ENCODE measurements around the gene GIGYF2. TPM values are rescaled to one million over a fixed set of nuclear protein-coding genes. Genes with fewer than 3 reads are reported as not detected.

GIGYF2 gene
- polyA plus RNA-seq, 1 donor (not counting 4 experiments of a cell fraction or from before 2014, with no cell fraction given), result 35.5 TPM

DNA sequence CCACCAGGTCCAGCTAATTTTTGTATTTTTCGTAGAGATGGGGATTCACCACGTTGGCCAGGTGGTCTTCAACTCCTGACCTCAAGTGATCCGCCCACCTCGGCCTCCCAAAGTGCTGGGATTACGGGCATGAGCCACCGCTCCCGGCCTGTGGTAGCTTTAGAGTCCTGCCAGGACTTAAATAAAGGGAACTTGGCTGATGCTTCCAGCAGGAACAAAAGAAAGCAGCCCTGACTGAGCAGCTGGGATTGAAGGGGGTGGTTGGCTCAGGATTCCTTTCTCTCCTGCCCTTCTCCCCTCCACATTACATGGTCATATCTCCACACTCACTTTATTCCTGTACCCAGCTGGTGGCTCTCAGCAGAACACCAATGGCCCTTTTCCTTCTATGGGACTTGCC, 43.7 kb upstream of the GIGYF2 start:
- H3K27ac ChIP-seq (ENCODE audit: control insufficient read depth, insufficient read depth, low read length), result no peak overlapping the region
- H3K9ac ChIP-seq (ENCODE audit: control insufficient read depth, extremely low read depth, insufficient read depth, low read length), result no peak overlapping the region
- FAIRE-seq (no peak), DNase-seq (ENCODE audit: low read depth, low spot score) (no peak)
- H2AFZ ChIP-seq (ENCODE audit: control insufficient read depth, low read length), result no peak overlapping the region
- no peaks in the 10 kb centered on the region for H3K27me3 ChIP-seq (ENCODE audit: control insufficient read depth, extremely low read depth, insufficient read depth, low read length)
- no peaks in the 10 kb centered on the region for H3K79me2 ChIP-seq (ENCODE audit: control insufficient read depth, insufficient read depth, low read length)
- no peaks in the 10 kb centered on the region for H3K36me3 ChIP-seq (ENCODE audit: control insufficient read depth in 2 of 2, extremely low read depth in 1 of 2, insufficient read depth in 2 of 2, low read length in 2 of 2)
- H3K4me3 ChIP-seq (ENCODE audit: control insufficient read depth in 2 of 3, extremely low read depth in 1 of 3, insufficient read depth in 2 of 3, low read depth in 1 of 3, low read length in 3 of 3), result no peak overlapping the region
- no peak for TF ChIP-seq EZH2 (IDR thresholded peaks at IDR 0.05; ENCODE audit: low read length)
- TF ChIP-seq, protein P1, sequence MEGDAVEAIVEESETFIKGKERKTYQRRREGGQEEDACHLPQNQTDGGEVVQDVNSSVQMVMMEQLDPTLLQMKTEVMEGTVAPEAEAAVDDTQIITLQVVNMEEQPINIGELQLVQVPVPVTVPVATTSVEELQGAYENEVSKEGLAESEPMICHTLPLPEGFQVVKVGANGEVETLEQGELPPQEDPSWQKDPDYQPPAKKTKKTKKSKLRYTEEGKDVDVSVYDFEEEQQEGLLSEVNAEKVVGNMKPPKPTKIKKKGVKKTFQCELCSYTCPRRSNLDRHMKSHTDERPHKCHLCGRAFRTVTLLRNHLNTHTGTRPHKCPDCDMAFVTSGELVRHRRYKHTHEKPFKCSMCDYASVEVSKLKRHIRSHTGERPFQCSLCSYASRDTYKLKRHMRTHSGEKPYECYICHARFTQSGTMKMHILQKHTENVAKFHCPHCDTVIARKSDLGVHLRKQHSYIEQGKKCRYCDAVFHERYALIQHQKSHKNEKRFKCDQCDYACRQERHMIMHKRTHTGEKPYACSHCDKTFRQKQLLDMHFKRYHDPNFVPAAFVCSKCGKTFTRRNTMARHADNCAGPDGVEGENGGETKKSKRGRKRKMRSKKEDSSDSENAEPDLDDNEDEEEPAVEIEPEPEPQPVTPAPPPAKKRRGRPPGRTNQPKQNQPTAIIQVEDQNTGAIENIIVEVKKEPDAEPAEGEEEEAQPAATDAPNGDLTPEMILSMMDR (optimal IDR thresholded peaks at IDR 0.05 in 1 of 3, IDR thresholded peaks at IDR 0.05 in 1 of 3, conservative IDR thresholded peaks at IDR 0.05 in 1 of 3; ENCODE audit: extremely low read depth in 1 of 3, insufficient read depth in 2 of 3, low read length in 3 of 3), result no peak
- H3K9me1 ChIP-seq (ENCODE audit: control insufficient read depth, extremely low read depth, insufficient read depth, low read length), result no peaks in the 10 kb centered on the region
- H3K4me2 ChIP-seq (ENCODE audit: control insufficient read depth, extremely low read depth, insufficient read depth, low read depth, low read length), result no peak overlapping the region
- dilution Hi-C loops (cut with MboI; ENCODE audit: extremely low pct_ligation_motif_present, low sequenced_read_pairs), result no loop called here
- no peaks in the 10 kb centered on the region for H3K4me1 ChIP-seq (ENCODE audit: control insufficient read depth, extremely low read depth, insufficient read depth, low read length)
- H4K20me1 ChIP-seq (ENCODE audit: control insufficient read depth, extremely low read depth, insufficient read depth, low read length), result no peaks in the 10 kb centered on the region
- no peaks in the 10 kb centered on the region for H3K9me3 ChIP-seq (ENCODE audit: control insufficient read depth, low read depth, low read length)

DNA sequence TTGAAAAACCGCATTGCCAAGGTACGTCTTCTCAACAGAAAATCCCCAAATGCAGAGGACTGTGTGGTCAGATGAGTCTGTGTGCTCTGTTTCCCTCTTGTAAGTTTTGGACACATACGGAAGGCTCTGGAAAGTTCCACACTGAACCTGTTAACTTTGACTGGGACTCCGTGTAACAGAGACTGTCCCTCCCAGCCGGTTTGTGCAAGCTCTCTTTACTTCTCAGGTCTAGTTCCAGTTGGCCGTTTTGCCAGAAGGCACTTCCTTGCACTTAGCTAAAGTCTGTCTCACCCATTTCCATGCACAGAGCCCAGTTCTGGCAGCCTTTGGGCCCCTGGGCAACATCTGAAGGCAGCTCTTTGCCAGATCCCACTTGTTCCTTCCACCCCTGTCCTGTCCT, 41.7 kb upstream of the GIGYF2 start:
- H3K4me1 ChIP-seq (ENCODE audit: control insufficient read depth, extremely low read depth, insufficient read depth, low read length), result no peaks in the 10 kb centered on the region
- H4K20me1 ChIP-seq (ENCODE audit: control insufficient read depth, extremely low read depth, insufficient read depth, low read length), result no peaks in the 10 kb centered on the region
- no peaks in the 10 kb centered on the region for H3K9me1 ChIP-seq (ENCODE audit: control insufficient read depth, extremely low read depth, insufficient read depth, low read length)
- no peaks in the 10 kb centered on the region for H3K79me2 ChIP-seq (ENCODE audit: control insufficient read depth, insufficient read depth, low read length)
- DNase-seq (ENCODE audit: low read depth, low spot score) (no peak), FAIRE-seq (no peak)
- H3K27me3 ChIP-seq (ENCODE audit: control insufficient read depth, extremely low read depth, insufficient read depth, low read length), result no peaks in the 10 kb centered on the region
- no peak overlapping the region for H3K4me2 ChIP-seq (ENCODE audit: control insufficient read depth, extremely low read depth, insufficient read depth, low read depth, low read length)
- no peak overlapping the region for H3K4me3 ChIP-seq (ENCODE audit: control insufficient read depth in 2 of 3, extremely low read depth in 1 of 3, insufficient read depth in 2 of 3, low read depth in 1 of 3, low read length in 3 of 3)
- H3K9me3 ChIP-seq (ENCODE audit: control insufficient read depth, low read depth, low read length), result no peaks in the 10 kb centered on the region
- H3K9ac ChIP-seq (ENCODE audit: control insufficient read depth, extremely low read depth, insufficient read depth, low read length), result no peak overlapping the region
- no peak overlapping the region for H2AFZ ChIP-seq (ENCODE audit: control insufficient read depth, low read length)
- dilution Hi-C loops (cut with MboI; ENCODE audit: extremely low pct_ligation_motif_present, low sequenced_read_pairs), result no loop called here
- H3K36me3 ChIP-seq (ENCODE audit: control insufficient read depth in 2 of 2, extremely low read depth in 1 of 2, insufficient read depth in 2 of 2, low read length in 2 of 2), result no peaks in the 10 kb centered on the region
- H3K27ac ChIP-seq (ENCODE audit: control insufficient read depth, insufficient read depth, low read length), result no peak overlapping the region
- TF ChIP-seq, protein P1 (optimal IDR thresholded peaks at IDR 0.05 in 1 of 3, IDR thresholded peaks at IDR 0.05 in 1 of 3, conservative IDR thresholded peaks at IDR 0.05 in 1 of 3; ENCODE audit: extremely low read depth in 1 of 3, insufficient read depth in 2 of 3, low read length in 3 of 3), result no peak
- no peak for TF ChIP-seq EZH2 (IDR thresholded peaks at IDR 0.05; ENCODE audit: low read length)
